Frontal cortex (tissue), 4 donors: Measurements from ENCODE around the gene ARL4C. TPM values are rescaled to one million over a fixed set of nuclear protein-coding genes. Genes with fewer than 3 reads are reported as not detected.

Source experiments
- DNase-seq, 2 donors: peaks; one replicate each; pipeline ENCODE4 v3.0.0; 2012; ENCODE audit warnings: low spot score in 2 of 2
- FAIRE-seq: peaks from 2 replicates; lab custom pipeline; 2012; peaks lifted over from hg19 to GRCh38; lab: Jason Lieb, UNC
- total RNA-seq: library from RNA; depleted of rRNA; stranded (reverse); fragments of >200 nt; gene quantifications from one replicate; pipeline ENCODE4 v1.2.3, GENCODE V29; 2014
- donor health status: control.
- donor health status: control.
- donor health status: control.

Gene ARL4C
- total RNA-seq, 1 donor from 2014 or later = 41.2 TPM

DNA sequence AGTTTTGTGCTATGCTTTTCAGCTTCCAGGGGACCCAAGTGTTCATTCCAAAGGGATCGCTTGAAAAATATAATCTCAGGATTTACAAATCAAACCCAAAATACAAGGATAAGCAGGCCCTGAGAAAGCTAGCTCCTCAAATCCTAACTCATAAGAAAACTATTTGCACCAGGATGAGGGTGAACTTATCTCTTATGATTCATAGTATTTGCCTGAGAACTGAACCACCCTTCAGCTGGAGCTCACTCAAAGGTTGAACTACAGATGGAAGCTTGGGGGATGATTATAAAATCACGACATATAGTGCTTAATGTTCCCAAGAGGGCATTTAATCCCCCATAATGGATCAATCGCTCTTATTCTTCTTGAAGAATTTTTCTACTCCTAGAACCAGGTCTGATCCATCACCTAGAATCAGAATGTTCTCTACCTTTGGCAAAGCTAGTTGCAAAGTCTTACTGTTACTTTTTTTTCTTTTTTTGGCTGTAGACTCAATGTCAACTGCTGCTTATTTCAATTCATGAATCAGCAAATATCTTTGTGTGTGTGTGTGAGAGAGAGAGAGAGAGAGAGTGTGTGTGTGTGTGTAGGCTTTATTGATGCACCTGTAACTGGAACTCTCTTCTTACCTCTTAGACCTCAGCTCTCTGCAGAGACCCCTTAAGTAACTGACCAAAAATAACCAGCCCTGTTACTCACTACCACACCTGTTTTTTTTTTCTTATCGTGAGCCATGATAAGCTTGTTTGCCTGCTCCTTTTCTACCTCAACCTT lies 44.8 kb downstream of the ARL4C start:
- DNase-seq (no peak), FAIRE-seq (no peak)

DNA sequence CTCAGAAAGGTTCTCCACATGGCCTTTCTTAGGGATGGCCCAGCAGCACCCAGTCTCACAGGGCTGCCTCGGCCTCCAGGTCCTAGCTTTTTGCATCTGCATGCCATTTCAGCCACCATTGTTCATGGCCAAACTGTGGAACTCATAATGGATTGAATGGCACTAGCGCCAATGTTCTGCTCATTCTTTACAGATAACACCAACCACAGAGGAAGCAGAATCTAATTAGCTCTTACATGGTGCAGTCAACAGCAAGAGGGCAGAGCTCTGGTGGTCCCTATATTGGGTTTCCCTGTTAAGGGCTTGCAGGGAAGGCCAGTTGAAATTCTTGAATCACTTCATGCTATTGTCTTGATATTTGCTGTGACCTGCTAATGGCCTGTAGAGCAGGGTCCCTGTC lies 45.6 kb downstream of the ARL4C start:
- FAIRE-seq (no peak), DNase-seq (no peak)

DNA sequence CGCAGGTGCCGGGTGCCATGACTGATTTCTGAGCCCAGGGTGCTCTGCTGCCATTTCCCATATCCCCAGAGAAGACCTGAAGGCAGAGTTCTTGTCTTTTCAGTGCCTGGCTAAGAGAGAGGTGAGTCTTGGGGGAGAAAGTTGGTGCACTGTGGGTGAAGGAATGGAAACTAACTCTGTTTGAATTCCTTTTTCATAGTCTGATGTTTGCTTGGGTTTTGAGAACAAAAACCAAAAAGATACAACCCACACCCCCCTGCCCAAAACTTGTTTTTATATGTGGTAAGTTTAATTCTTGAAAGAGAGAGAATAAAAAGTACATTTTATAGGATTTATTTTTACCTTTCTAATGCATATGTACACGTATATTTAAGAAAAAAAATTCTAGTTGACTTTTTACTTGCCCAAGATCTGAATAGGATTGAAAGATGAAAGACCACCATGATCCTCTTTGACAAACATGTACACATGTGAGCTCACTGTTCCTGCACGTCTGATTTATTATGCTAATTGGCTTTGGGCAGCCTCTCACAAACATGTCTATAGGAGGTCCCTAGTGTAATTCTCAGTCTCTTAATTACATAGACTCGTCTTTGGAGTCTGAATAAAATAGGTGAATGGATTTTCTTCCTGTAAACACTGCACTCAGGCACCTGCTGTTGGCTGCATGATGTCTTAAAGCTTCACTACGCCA lies 46.3 kb downstream of the ARL4C start:
- FAIRE-seq (no peak), DNase-seq (no peak)

DNA sequence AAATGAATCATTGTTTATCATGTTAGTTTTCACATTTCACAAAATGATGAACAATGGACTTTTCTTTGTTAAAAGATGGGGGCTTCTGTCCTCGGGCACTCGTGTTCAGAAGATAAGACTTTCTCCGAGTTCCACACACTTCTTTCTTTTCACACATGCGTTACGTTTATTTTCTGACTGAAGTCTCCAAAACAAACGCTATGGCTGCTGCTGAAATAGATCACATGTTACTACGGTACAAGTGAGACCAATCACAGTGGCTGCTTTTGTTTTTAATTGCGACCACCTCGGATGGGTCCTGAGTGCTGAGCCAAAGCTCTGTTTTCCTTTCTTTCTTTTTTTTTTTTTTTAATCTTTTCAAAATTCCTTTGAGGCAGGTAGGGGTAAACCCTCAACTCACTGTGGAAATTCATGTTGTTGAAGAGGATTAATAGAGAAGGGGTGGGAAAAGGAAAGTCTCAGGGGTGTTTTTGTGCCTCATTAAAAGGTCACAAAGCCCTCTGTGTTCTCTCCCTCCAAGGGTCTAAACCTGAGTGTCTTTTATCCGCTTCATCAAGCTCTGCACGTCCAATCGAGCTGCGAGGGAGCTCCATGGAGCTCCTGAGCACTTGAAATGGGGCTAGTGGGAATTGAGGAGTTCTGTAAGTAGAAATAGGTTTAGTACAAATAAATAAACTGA lies 48.2 kb downstream of the ARL4C start:
- DNase-seq = no peak
- no peak for FAIRE-seq

DNA sequence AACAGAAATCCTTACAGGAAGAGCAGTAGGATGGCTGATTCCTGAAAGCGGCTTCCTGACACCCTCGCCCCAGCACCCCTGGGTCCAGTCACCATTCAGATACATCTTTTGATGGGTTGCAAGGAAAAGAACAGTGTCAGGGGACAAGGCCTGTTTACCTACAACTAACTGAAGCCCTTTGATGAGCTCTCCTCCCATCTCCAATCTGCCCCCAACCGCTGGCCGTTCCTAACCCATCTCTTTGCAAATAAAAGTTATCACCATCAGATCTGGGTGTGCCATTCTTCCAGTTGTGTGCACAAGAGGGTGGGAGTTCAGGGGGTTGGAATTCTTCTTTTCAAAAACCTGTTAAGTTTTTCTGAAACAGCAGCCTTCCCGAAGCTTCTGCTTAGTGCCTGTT lies 48.9 kb downstream of the ARL4C start:
- no peak for FAIRE-seq
- no peak for DNase-seq

DNA sequence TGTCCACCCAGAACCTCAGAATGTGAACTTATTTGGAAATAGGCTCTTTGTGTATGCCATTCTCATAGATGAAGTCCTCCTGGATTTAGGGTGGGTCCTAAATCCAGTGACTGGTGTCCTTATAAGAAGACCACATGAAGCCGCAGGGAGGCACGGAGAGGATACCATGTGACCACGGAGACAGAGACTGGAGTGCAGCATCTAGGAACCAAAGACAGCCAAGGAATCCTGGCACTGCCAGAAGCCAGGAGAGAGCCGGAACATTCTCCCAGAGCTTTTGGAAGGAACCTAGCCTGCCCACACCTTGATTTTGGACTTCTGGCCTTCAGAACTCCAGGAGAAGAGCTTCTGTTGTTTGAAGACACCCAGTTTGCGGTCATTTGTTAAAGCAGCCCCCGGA lies 49.7 kb downstream of the ARL4C start:
- DNase-seq (no peak), FAIRE-seq (no peak)

DNA sequence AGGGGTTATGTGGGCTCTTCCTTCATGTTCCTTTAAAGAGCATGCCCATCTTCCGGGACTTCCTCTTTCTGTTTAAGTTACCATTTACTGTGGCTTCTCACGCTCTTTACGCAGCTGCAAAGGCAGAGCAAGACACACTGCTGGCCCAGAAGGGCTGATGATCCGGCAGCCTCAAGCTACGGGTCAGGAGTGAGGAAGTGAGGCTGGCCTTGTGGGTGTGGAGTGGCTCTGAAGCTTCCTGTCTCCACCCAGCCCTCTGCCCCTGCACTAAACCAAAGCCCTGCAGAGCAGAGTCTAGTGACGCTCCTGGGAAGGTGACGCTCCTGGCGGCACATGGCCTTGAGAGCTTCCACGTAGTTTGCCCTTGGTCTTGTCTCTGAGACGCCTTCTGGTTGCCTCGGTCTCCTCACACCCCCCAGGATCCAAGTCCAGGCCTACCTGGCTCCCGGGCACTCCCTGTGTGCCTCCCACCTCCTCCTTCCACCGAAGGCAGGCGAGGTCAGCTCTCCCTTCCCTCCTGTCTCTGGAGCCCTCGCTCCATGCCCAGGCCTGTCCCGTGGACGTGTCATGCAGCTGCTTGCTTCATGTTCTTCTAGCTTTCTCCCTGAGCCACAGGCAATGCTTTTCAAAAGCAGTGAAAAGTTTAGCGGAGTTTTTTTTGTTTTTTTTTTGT lies 50.3 kb downstream of the ARL4C start:
- FAIRE-seq (no peak), DNase-seq (no peak)

DNA sequence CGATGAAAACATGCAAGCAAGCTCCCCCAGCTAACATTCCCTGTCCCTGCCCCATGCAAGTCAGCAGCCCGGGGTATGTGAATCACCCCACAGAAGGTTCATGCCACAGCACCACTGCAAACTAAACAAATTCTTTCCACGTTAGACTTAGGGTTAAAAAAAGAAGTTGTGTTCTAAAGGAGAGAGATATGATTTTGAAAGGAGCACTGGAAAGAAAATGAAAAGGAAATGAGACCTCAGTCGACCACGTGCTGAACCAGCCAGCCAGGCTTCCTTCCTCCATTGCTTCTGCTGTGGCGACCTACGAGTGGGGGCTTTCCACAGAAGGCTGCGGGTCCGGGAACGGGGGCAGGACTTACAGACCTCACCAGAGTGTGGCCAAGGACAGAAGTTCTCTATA lies 52.0 kb downstream of the ARL4C start:
- no peak for DNase-seq
- FAIRE-seq = no peak

DNA sequence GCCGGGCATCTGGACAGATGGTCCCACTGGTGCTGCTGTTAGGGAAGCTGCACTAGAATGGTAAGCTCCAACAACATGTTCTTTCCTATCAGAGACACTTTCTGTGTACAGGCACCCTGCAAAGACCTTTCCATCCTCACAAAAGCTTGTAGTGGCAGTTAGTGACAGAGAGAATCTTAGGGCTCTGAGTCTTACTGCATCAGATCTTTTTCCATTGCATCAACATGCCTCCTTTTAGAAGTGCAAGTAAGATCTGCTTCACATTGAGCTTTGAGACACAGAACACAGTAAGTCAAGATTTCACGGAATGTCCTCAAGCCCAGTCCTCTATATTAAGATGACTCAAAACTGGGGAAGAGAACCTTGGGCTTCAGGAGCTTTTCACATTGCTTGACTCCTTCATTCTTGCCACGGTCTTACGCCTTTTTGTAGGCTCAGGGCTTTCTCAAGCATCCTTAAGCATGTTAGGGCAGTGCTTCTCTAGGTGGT lies 52.6 kb downstream of the ARL4C start:
- DNase-seq = no peak
- FAIRE-seq = no peak
